PC-3 (cell line): ENCODE results near the gene HLA-DOB. TPM values are rescaled to one million over a fixed set of nuclear protein-coding genes. Genes with fewer than 3 reads are reported as not detected.

Source experiments
- ATAC-seq: fragments of 200-7000 bp; cut with Tn5 transposase; 2 replicates; pipeline ENCODE4 v1.9.1; 2020; ENCODE audit warnings: mild to moderate bottlenecking, moderate library complexity
- BruUV-seq: library from RNA; stranded (reverse); fragments of 400-500 nt; replicated peaks from 2 replicates; lab custom pipeline; 2021; lab: Mats Ljungman, UMichigan
- CTCF ChIA-PET: fragments of 300-600 bp; sonication (Branson Sonifier 250); formaldehyde crosslinking; loops from one replicate; lab custom pipeline; 2022; ENCODE audit warnings: antibody characterized with exemption; lab: Charles Lee
- POLR2A ChIA-PET: fragments of 300-600 bp; sonication (Branson Sonifier 250); formaldehyde crosslinking; loops from one replicate; lab custom pipeline; 2022; ENCODE audit warnings: antibody characterized with exemption; ENCODE audit not compliant: unreplicated experiment; lab: Charles Lee
- DNase-seq: peaks from one replicate; pipeline ENCODE4 v3.0.0-alpha.2; 2015
- H2AFZ ChIP-seq: fragments of 300-600 bp; sonication (generic); 2 replicates; pipeline ENCODE4 v1.6.0; 2016; ENCODE audit warnings: antibody characterized with exemption, low read length
- H3F3A ChIP-seq: fragments of 300-600 bp; sonication (generic); one replicate; pipeline ENCODE4 v1.6.0; 2017; ENCODE audit warnings: antibody characterized with exemption, low read length, control low read depth, mild to moderate bottlenecking; ENCODE audit not compliant: unreplicated experiment
- H3K27ac ChIP-seq: fragments of 300-600 bp; sonication (generic); 2 replicates; pipeline ENCODE4 v1.5.1; 2016; ENCODE audit warnings: mild to moderate bottlenecking, low read length
- H3K27me3 ChIP-seq: fragments of 300-600 bp; sonication (generic); 2 replicates; pipeline ENCODE4 v1.6.1; 2016; ENCODE audit warnings: low read length, mixed read lengths
- H3K36me3 ChIP-seq: fragments of 300-600 bp; sonication (generic); 2 replicates; pipeline ENCODE4 v1.6.1; 2016; ENCODE audit warnings: low read depth, mixed run types, low read length, mixed read lengths
- H3K4me1 ChIP-seq: fragments of 300-600 bp; sonication (generic); 2 replicates; pipeline ENCODE4 v1.5.1; 2016; ENCODE audit warnings: low read length; ENCODE audit not compliant: insufficient read depth
- H3K4me2 ChIP-seq: fragments of 300-600 bp; sonication (generic); 2 replicates; pipeline ENCODE4 v1.6.0; 2016; ENCODE audit warnings: low read length
- H3K4me3 ChIP-seq: fragments of 300-600 bp; sonication (generic); 2 replicates; pipeline ENCODE4 v1.5.1; 2016; ENCODE audit warnings: mild to moderate bottlenecking, low read length, mixed read lengths
- H3K79me2 ChIP-seq: fragments of 300-600 bp; sonication (generic); 2 replicates; pipeline ENCODE4 v1.6.1; 2017; ENCODE audit warnings: low read length, mixed read lengths
- H3K9ac ChIP-seq: fragments of 300-600 bp; sonication (generic); 2 replicates; pipeline ENCODE4 v1.6.0; 2016; ENCODE audit warnings: mild to moderate bottlenecking, low read length
- H3K9me2 ChIP-seq: fragments of 300-600 bp; sonication (generic); replicated peaks from 2 replicates; pipeline ENCODE4 v1.6.1; 2016; ENCODE audit warnings: mixed run types, low read length, mixed read lengths
- H3K9me3 ChIP-seq: fragments of 300-600 bp; sonication (generic); 2 replicates; pipeline ENCODE4 v1.6.1; 2016; ENCODE audit warnings: low read length, mixed read lengths
- H4K20me1 ChIP-seq: fragments of 300-600 bp; sonication (generic); 2 replicates; pipeline ENCODE4 v1.6.1; 2016; ENCODE audit warnings: low read length, mixed read lengths
- EZH2 ChIP-seq: fragments of 300-600 bp; sonication (generic); IDR thresholded peaks from one replicate; pipeline ENCODE4 v1.6.1; 2017; ENCODE audit warnings: antibody characterized with exemption, mild to moderate bottlenecking, low read length; ENCODE audit not compliant: unreplicated experiment
- EZH2phosphoT487 ChIP-seq: fragments of 300-600 bp; sonication (generic); IDR thresholded peaks from 2 replicates; pipeline ENCODE4 v1.6.1; 2018; ENCODE audit warnings: mild to moderate bottlenecking, antibody characterized with exemption, low read length, borderline replicate concordance
- intact Hi-C: fragments of 100-400 bp; cut with micrococcal nuclease; formaldehyde crosslinking; loops from 2 replicates; pipeline ENCODE4 v1.9.0; 2023
- total RNA-seq: library from RNA; depleted of rRNA; stranded (reverse); fragments of >200 nt; gene quantifications from 2 replicates; pipeline ENCODE4 v1.2.3, GENCODE V29; 2014
- TF ChIP-seq, protein P1 (sequence below): fragments of 300-600 bp; sonication (generic); conservative IDR thresholded peaks from 2 replicates; pipeline ENCODE4 v1.5.1; 2017; ENCODE audit warnings: antibody characterized with exemption, low read depth, mild to moderate bottlenecking, low read length

HLA-DOB gene
- total RNA-seq, 1 experiment from 2014 or later = 0.29 TPM

DNA sequence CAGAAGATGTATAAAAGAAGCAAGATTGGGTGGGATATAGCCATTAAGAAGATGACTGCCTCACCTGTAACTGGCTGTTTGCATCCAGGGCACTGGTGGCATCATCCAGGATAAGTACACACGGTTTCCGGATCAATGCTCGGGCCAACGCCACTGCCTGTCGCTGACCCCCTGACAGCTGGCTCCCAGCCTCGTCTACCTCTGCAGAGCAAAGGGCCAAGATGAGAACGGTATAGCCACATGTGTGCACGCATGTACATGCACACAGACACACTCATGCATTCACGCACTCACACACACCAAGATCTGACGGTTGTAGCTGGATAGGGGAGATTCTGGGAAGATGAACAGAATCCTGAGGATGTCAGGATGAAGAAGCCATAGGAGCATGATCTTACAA is 30.2 kb upstream of the HLA-DOB start:
- Histone ChIP-seq H3K27me3 (no peaks in the 10 kb centered on the region), H3K9me3 (no peaks in the 10 kb centered on the region), H3K4me3 (no peak overlapping the region), H4K20me1 (no peaks in the 10 kb centered on the region), H3K36me3 (no peaks in the 10 kb centered on the region), H3K9ac (no peak overlapping the region), H3F3A (no peaks in the 10 kb centered on the region), H3K4me2 (no peak overlapping the region), H3K27ac (no peak overlapping the region), H2AFZ (no peak overlapping the region), H3K4me1 (peaks cover 10% of the 10 kb centered on the region), H3K9me2 (no peaks in the 10 kb centered on the region), H3K79me2 (no peaks in the 10 kb centered on the region)
- BruUV-seq = no TSS peak
- intact Hi-C loops = no loop called here
- DNase-seq (no peak), ATAC-seq (no peak)
- TF ChIP-seq, protein P1, sequence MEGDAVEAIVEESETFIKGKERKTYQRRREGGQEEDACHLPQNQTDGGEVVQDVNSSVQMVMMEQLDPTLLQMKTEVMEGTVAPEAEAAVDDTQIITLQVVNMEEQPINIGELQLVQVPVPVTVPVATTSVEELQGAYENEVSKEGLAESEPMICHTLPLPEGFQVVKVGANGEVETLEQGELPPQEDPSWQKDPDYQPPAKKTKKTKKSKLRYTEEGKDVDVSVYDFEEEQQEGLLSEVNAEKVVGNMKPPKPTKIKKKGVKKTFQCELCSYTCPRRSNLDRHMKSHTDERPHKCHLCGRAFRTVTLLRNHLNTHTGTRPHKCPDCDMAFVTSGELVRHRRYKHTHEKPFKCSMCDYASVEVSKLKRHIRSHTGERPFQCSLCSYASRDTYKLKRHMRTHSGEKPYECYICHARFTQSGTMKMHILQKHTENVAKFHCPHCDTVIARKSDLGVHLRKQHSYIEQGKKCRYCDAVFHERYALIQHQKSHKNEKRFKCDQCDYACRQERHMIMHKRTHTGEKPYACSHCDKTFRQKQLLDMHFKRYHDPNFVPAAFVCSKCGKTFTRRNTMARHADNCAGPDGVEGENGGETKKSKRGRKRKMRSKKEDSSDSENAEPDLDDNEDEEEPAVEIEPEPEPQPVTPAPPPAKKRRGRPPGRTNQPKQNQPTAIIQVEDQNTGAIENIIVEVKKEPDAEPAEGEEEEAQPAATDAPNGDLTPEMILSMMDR = no peak
- TF ChIP-seq EZH2phosphoT487 (no peak), EZH2 (no peak)
- ChIA-PET POLR2A (no interaction called here), CTCF (no interaction called here)

DNA sequence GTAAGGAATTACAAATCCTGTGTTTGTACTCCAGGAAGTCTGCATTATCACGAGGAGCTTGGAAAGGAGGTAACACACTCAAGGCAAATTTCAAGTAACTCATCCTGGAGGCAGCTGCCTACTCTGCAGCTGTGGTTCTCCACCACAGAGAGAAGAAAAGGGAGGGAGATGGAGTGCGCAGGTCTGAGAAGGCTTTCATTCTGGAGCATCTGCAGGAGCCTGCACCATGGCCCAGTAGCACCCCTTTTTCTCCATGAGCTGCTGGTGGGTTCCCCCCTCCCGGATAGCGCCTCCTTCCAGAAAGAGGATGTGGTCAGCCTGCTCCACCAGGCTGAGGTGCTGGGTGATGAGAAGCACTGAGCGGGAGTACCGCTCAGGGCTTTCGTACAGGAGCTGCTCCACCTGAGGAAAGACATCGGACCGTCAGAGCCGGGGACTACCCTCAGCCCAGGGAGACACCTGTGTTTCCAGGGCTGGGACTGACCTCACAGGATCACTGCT is 28.6 kb upstream of the HLA-DOB start:
- Histone ChIP-seq H3K4me1 (peaks cover 8% of the 10 kb centered on the region; the same call in 1 of the 2 replicates), H3F3A (no peaks in the 10 kb centered on the region), H3K36me3 (no peaks in the 10 kb centered on the region), H3K79me2 (no peaks in the 10 kb centered on the region), H3K4me3 (no peak overlapping the region), H3K27ac (no peak overlapping the region), H3K9me3 (no peaks in the 10 kb centered on the region), H3K9me2 (no peaks in the 10 kb centered on the region), H2AFZ (no peak overlapping the region), H3K27me3 (no peaks in the 10 kb centered on the region), H3K9ac (no peak overlapping the region), H3K4me2 (no peak overlapping the region), H4K20me1 (no peaks in the 10 kb centered on the region)
- BruUV-seq = no TSS peak
- ChIA-PET POLR2A (interaction anchor here (0.5 to 0.6 kb wide), 2 partner anchors 8 to 126 kb away, joined by 3 read pairs; partner anchors contain the start of genes PSMB9 and TAP1), CTCF (interaction anchor here (0.6 to 1.5 kb wide), 4 partner anchors 8 to 23 kb away, joined by 4 to 6 read pairs (median 4); partner anchors contain the start of genes PSMB9 and TAP1)
- ATAC-seq (no peak), DNase-seq (no peak)
- TF ChIP-seq EZH2 = no peak
- TF ChIP-seq EZH2phosphoT487 = no peak
- TF ChIP-seq, protein P1 = no peak
- intact Hi-C loops = no loop called here

- Histone ChIP-seq H3K4me2 (peak overlapping the region; percentile 94), H4K20me1 (no peaks in the 10 kb centered on the region), H3K36me3 (no peaks in the 10 kb centered on the region), H3K4me3 (peak overlapping the region; percentile 96), H3K79me2 (no peaks in the 10 kb centered on the region), H3K9me3 (no peaks in the 10 kb centered on the region), H3F3A (no peaks in the 10 kb centered on the region), H3K9ac (no peak overlapping the region), H3K27ac (no peak overlapping the region), H3K9me2 (no peaks in the 10 kb centered on the region), H3K4me1 (peaks cover 8% of the 10 kb centered on the region; the same call in 1 of the 2 replicates), H2AFZ (peak overlapping the region; percentile 99), H3K27me3 (no peaks in the 10 kb centered on the region)
- CTCF ChIA-PET = interaction anchor here (1.1 to 1.5 kb wide), 3 partner anchors 9 to 23 kb away, joined by 4 to 6 read pairs (median 5); partner anchors contain the start of genes PSMB9 and TAP1
- intact Hi-C loops = loop anchor here (1.0 kb wide), 1 partner anchor 9 kb away; the partner anchor contains the start of gene PSMB9
- ATAC-seq = no peak
- no peak for DNase-seq
- no peak for TF ChIP-seq EZH2phosphoT487
- TF ChIP-seq, protein P1 = no peak
- no peak for TF ChIP-seq EZH2
- POLR2A ChIA-PET = interaction anchor here (0.5 to 1.1 kb wide), 4 partner anchors 8 to 1184 kb away, joined by 3 read pairs; partner anchors contain the start of genes C6orf47, PSMB9 and TAP1
- no TSS peak for BruUV-seq
Observed at GRCh38 chr6:32844839-32845383, 28.1 kb upstream of the HLA-DOB start.
